CD4-positive, alpha-beta T cell (primary cell): ENCODE measurements around the gene PLA2G4D. TPM values are rescaled to one million over a fixed set of nuclear protein-coding genes. Genes with fewer than 3 reads are reported as not detected.
A peak's percentile ranks its signal among the peaks of the same experiment; 100 is the strongest.

ENCODE experiments used
- ATAC-seq: fragments of 200-7000 bp; cut with Tn5 transposase; one replicate; pipeline ENCODE4 v1.10.0; 2022; ENCODE audit warnings: mild to moderate bottlenecking; ENCODE audit not compliant: poor library complexity
- CTCF ChIA-PET: fragments of 350-600 bp; sonication (Branson Sonifier 250); formaldehyde crosslinking; loops from one replicate; lab custom pipeline; 2021; ENCODE audit warnings: antibody characterized with exemption, inconsistent platforms; lab: Charles Lee
- POLR2A ChIA-PET: fragments of 350-600 bp; sonication (Branson Sonifier 250); formaldehyde crosslinking; loops from one replicate; lab custom pipeline; 2021; ENCODE audit warnings: antibody characterized with exemption, inconsistent platforms; lab: Charles Lee
- DNase-seq, 14 experiments: peaks; one replicate each; pipeline ENCODE4 v3.0.0-alpha.2; 2013 to 2020; ENCODE audit warnings: mixed read lengths in 2 of 14
- H3K27ac ChIP-seq, 2 donors: one replicate each; pipeline versions ENCODE4 v1.5.1 to v1.7.0; 2013; ENCODE audit warnings: low read length in 2 of 2, low read depth in 1 of 2, mild to moderate bottlenecking in 1 of 2
- H3K27me3 ChIP-seq, 2 experiments: 1 replicate in 1 of 2; 2 replicates in 1 of 2; pipeline versions ENCODE4 v1.6.1 to v1.7.0; 2013; ENCODE audit warnings: low read length in 2 of 2, control low read depth in 1 of 2, mild to moderate bottlenecking in 1 of 2, moderate library complexity in 1 of 2; ENCODE audit not compliant: insufficient read depth in 2 of 2, control insufficient read depth in 1 of 2
- H3K36me3 ChIP-seq: one replicate; pipeline ENCODE4 v1.6.1; 2013; ENCODE audit warnings: low read length, control low read depth; ENCODE audit not compliant: insufficient read depth
- H3K4me1 ChIP-seq: one replicate; pipeline ENCODE4 v1.6.1; 2013; ENCODE audit warnings: low read length, control low read depth; ENCODE audit not compliant: insufficient read depth
- H3K4me3 ChIP-seq: one replicate; pipeline ENCODE4 v1.5.1; 2013; ENCODE audit warnings: mild to moderate bottlenecking, low read length, moderate library complexity
- H3K9me3 ChIP-seq, 2 experiments: 1 replicate in 1 of 2; 2 replicates in 1 of 2; pipeline versions ENCODE4 v1.6.1 to v1.7.0; 2013; ENCODE audit warnings: low read length in 2 of 2, mild to moderate bottlenecking in 2 of 2, control low read depth in 1 of 2, moderate library complexity in 1 of 2; ENCODE audit not compliant: control insufficient read depth in 1 of 2, insufficient read depth in 1 of 2
- H3K27ac Mint-ChIP-seq: one replicate; pipeline ENCODE4 v1.8.0; 2020; ENCODE audit warnings: mixed read lengths
- H3K27me3 Mint-ChIP-seq: one replicate; pipeline ENCODE4 v1.8.0; 2021; ENCODE audit warnings: mixed read lengths
- H3K36me3 Mint-ChIP-seq: one replicate; pipeline ENCODE4 v1.8.0; 2021; ENCODE audit warnings: low read depth, mixed read lengths
- H3K4me1 Mint-ChIP-seq: one replicate; pipeline ENCODE4 v1.8.0; 2021; ENCODE audit warnings: low read depth, mixed read lengths
- H3K4me3 Mint-ChIP-seq: one replicate; pipeline ENCODE4 v1.8.0; 2020; ENCODE audit warnings: mild to moderate bottlenecking, mixed read lengths
- H3K9me3 Mint-ChIP-seq: one replicate; pipeline ENCODE4 v1.8.0; 2020; ENCODE audit warnings: mixed read lengths
- CTCF ChIP-seq: fragments of 200-600 bp; IDR thresholded peaks from one replicate; pipeline ENCODE4 v1.8.0; 2022; ENCODE audit warnings: antibody characterized with exemption, mild to moderate bottlenecking
- intact Hi-C, 2 experiments: fragments of 100-400 bp; cut with DNase I in 1 of 2; cut with micrococcal nuclease in 1 of 2; formaldehyde crosslinking; loops; one replicate each; pipeline versions ENCODE4 v1.15.1 to v1.9.0; 2023 to 2025; cut with DNase I, micrococcal nuclease
- polyA plus RNA-seq, 2 donors: library from polyadenylated mRNA; unstranded; fragments of 120-200 nt; gene quantifications; one replicate each; pipeline ENCODE4 v1.2.1, GENCODE V29; 2013
- total RNA-seq, 174 experiments: library from RNA in 2 of 174; stranded (reverse) in 2 of 174; gene quantifications; one replicate each; pipeline ENCODE4 v1.2.3 and lab custom pipeline; 2021 to 2026

The PLA2G4D gene
- total RNA-seq (not detected), total RNA-seq (lab: John Stamatoyannopoulos, UW) (0 to 0.32 (median 0) reads per million in 172 experiments)
- not detected for polyA plus RNA-seq (2013, experiment 1 of 2)
- polyA plus RNA-seq (2013, experiment 2 of 2): not detected

- Mint-ChIP-seq H3K9me3 (no peaks in the 10 kb centered on the region), H3K27me3 (no peaks in the 10 kb centered on the region), H3K27ac (no peak within 1 kb of the TSS), H3K4me1 (no peaks in the 10 kb centered on the region), H3K4me3 (no peak within 1 kb of the TSS), H3K36me3 (no peaks in the 10 kb centered on the region)
- intact Hi-C loops: no loop called here
- ATAC-seq (no peak), DNase-seq (no peak)
- no peak for TF ChIP-seq CTCF
- no peak within 1 kb of the TSS for H3K4me3 ChIP-seq
- H3K4me1 ChIP-seq: no peaks in the 10 kb centered on the region
- ChIA-PET CTCF (no interaction called here), POLR2A (no interaction called here)
- H3K36me3 ChIP-seq: no peaks in the 10 kb centered on the region
- H3K9me3 ChIP-seq: peaks cover 0 to 8% of the 10 kb centered on the region in 2 experiments
- no peak within 1 kb of the TSS for H3K27ac ChIP-seq
- H3K27me3 ChIP-seq: no peaks in the 10 kb centered on the region
Measured at GRCh38 chr15:42094512-42094963, at the start of gene PLA2G4D. Gene PLA2G4D, minus strand, starts transcription at chr15:42094562. Its CDS starts 103 bp downstream, at chr15:42094459.

GRCh38 chr15:42143356-42143755, 49.0 kb upstream of the PLA2G4D start:
- H3K27me3 Mint-ChIP-seq: peaks cover 6% of the 10 kb centered on the region
- intact Hi-C loops: no loop called here
- Histone ChIP-seq H3K4me3 (no peak overlapping the region), H3K36me3 (no peaks in the 10 kb centered on the region), H3K27me3 (no peaks in the 10 kb centered on the region), H3K27ac (no peak overlapping the region), H3K9me3 (no peaks in the 10 kb centered on the region), H3K4me1 (no peaks in the 10 kb centered on the region)
- no peak overlapping the region for H3K27ac Mint-ChIP-seq
- DNase-seq (no peak), ATAC-seq (no peak)
- no peaks in the 10 kb centered on the region for H3K9me3 Mint-ChIP-seq
- ChIA-PET CTCF (no interaction called here), POLR2A (no interaction called here)
- TF ChIP-seq CTCF: no peak
- H3K4me3 Mint-ChIP-seq: no peak overlapping the region
- H3K36me3 Mint-ChIP-seq: no peaks in the 10 kb centered on the region
- H3K4me1 Mint-ChIP-seq: no peaks in the 10 kb centered on the region

- ATAC-seq (no peak), DNase-seq (peak in 1 of 14 experiments; percentile 27)
- POLR2A ChIA-PET: no interaction called here
Measured at GRCh38 chr15:42141795-42142667, 47.7 kb upstream of the PLA2G4D start.

More at GRCh38 chr15:42141795-42142667, 47.7 kb upstream of the PLA2G4D start:
- Histone ChIP-seq H3K27me3 (no peaks in the 10 kb centered on the region), H3K4me1 (no peaks in the 10 kb centered on the region), H3K4me3 (no peak overlapping the region), H3K9me3 (no peaks in the 10 kb centered on the region), H3K27ac (no peak overlapping the region), H3K36me3 (no peaks in the 10 kb centered on the region)
- H3K36me3 Mint-ChIP-seq: no peaks in the 10 kb centered on the region
- H3K9me3 Mint-ChIP-seq: no peaks in the 10 kb centered on the region
- H3K27ac Mint-ChIP-seq: no peak overlapping the region
- intact Hi-C loops: no loop called here
- H3K27me3 Mint-ChIP-seq: peaks cover 6% of the 10 kb centered on the region
- TF ChIP-seq CTCF: no peak
- CTCF ChIA-PET: no interaction called here
- H3K4me3 Mint-ChIP-seq: no peak overlapping the region
- H3K4me1 Mint-ChIP-seq: no peaks in the 10 kb centered on the region
